Kidney (tissue), 14 donors: ENCODE data around the gene DIPK1B. TPM values are rescaled to one million over a fixed set of nuclear protein-coding genes. Genes with fewer than 3 reads are reported as not detected.

ENCODE experiments used
- DNase-seq, 5 donors: peaks; one replicate each; pipeline ENCODE4 v3.0.0-alpha.2; 2013 to 2020
- FAIRE-seq: peaks from 2 replicates; lab custom pipeline; 2012; peaks lifted over from hg19 to GRCh38; lab: Jason Lieb, UNC
- H3K27ac ChIP-seq, 2 donors: one replicate each; pipeline ENCODE4 v1.7.0; 2013; ENCODE audit warnings: low read depth in 2 of 2, low read length in 2 of 2, inconsistent platforms in 1 of 2
- H3K27me3 ChIP-seq: one replicate; pipeline ENCODE4 v1.7.1; 2013; ENCODE audit warnings: low read length, inconsistent platforms; ENCODE audit not compliant: control insufficient read depth, insufficient read depth
- H3K36me3 ChIP-seq, 3 donors: one replicate each; pipeline versions ENCODE4 v1.7.0 to v1.7.1; 2013; ENCODE audit warnings: low read length in 3 of 3, control low read depth in 1 of 3, inconsistent platforms in 1 of 3; ENCODE audit not compliant: insufficient read depth in 3 of 3, control insufficient read depth in 2 of 3
- H3K4me1 ChIP-seq, 3 donors: one replicate each; pipeline versions ENCODE4 v1.7.0 to v1.7.1; 2013; ENCODE audit warnings: low read length in 3 of 3, inconsistent platforms in 1 of 3, low read depth in 1 of 3; ENCODE audit not compliant: control insufficient read depth in 2 of 3, insufficient read depth in 2 of 3
- H3K4me3 ChIP-seq, 3 donors: one replicate each; pipeline versions ENCODE4 v1.7.0 to v1.8.1; 2013; ENCODE audit warnings: low read length in 3 of 3, control low read depth in 1 of 3, inconsistent platforms in 1 of 3
- H3K9ac ChIP-seq, 3 donors: one replicate each; pipeline versions ENCODE4 v1.7.0 to v1.7.1; 2013; ENCODE audit warnings: low read length in 3 of 3, control low read depth in 1 of 3, inconsistent platforms in 1 of 3
- H3K9me3 ChIP-seq, 3 donors: one replicate each; pipeline versions ENCODE4 v1.7.0 to v1.7.1; 2013; ENCODE audit warnings: low read length in 3 of 3, control low read depth in 1 of 3, inconsistent platforms in 1 of 3; ENCODE audit not compliant: control insufficient read depth in 2 of 3, insufficient read depth in 1 of 3
- intact Hi-C: fragments of 100-400 bp; cut with DNase I; formaldehyde crosslinking; loops from one replicate; pipeline ENCODE4 v1.11.1; 2022
- polyA plus RNA-seq: library from polyadenylated mRNA; stranded (reverse); fragments of 350-450 nt; fragmentation: Illumina TruSeq; extraction: RNeasy Lipid Tissue Mini Kit (QIAGEN cat#74804); gene quantifications from one replicate; pipeline ENCODE4 v1.2.3, GENCODE V29; 2014; ENCODE audit warnings: low read depth, low replicate concordance; ENCODE audit not compliant: insufficient read depth
- total RNA-seq: library from RNA; stranded (reverse); fragmentation: NEBNext Ultra II Directional; extraction: Animal tissue kit (Norgen Biotek cat#: 25700); gene quantifications from one replicate; pipeline ENCODE4 v1.2.1, GENCODE V29; 2021
- TF ChIP-seq, protein P1 (sequence below): IDR thresholded peaks from 3 replicates; pipeline ENCODE4 v1.5.1; 2012; ENCODE audit warnings: mild to moderate bottlenecking, moderate library complexity, borderline replicate concordance; ENCODE audit not compliant: insufficient read depth; ENCODE audit errors: extremely low read depth
- donor health status: control.
- donor health status: control.
- donor health status: control.
- donor health status: control.
- donor health status: control.
- donor health status: DM: yes; HTN: yes; CAD: no.
- donor health status: Normal renal cell carcinoma (clear cell type).

The DIPK1B gene
- total and polyA plus RNA-seq, 2 donors from 2014 or later, result 7.5 to 22.6 TPM

DNA sequence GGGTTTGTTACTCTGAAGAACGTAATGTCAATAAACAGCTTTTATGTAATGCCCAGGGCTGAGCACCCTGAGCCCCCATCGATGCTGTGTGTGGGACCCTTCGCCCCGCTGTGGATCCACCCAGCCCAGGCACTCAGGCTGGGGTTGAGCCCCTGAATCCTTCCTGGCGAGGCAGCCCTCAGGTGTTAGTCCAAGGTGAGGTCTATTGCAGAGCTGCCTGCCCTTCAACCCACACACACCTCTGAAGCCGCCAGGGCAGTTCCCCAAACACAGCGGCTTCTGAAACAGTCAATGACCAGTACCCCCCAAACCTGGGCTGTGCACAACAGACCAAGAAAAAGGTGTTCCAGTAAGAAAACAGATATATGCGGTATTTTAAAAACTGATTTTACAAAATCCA lies 11.6 kb downstream of the DIPK1B start:
- Histone ChIP-seq H3K36me3 (peaks cover 4 to 32% (median 15%) of the 10 kb centered on the region in 3 donors), H3K9me3 (no peaks in the 10 kb centered on the region), H3K27ac (no peak overlapping the region), H3K27me3 (no peaks in the 10 kb centered on the region), H3K4me3 (no peak overlapping the region), H3K4me1 (peaks cover 0 to 36% (median 10%) of the 10 kb centered on the region in 3 donors), H3K9ac (no peak overlapping the region)
- intact Hi-C loops, result no loop called here
- DNase-seq (no peak), FAIRE-seq (no peak)
- TF ChIP-seq, protein P1, sequence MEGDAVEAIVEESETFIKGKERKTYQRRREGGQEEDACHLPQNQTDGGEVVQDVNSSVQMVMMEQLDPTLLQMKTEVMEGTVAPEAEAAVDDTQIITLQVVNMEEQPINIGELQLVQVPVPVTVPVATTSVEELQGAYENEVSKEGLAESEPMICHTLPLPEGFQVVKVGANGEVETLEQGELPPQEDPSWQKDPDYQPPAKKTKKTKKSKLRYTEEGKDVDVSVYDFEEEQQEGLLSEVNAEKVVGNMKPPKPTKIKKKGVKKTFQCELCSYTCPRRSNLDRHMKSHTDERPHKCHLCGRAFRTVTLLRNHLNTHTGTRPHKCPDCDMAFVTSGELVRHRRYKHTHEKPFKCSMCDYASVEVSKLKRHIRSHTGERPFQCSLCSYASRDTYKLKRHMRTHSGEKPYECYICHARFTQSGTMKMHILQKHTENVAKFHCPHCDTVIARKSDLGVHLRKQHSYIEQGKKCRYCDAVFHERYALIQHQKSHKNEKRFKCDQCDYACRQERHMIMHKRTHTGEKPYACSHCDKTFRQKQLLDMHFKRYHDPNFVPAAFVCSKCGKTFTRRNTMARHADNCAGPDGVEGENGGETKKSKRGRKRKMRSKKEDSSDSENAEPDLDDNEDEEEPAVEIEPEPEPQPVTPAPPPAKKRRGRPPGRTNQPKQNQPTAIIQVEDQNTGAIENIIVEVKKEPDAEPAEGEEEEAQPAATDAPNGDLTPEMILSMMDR, result no peak

DNA sequence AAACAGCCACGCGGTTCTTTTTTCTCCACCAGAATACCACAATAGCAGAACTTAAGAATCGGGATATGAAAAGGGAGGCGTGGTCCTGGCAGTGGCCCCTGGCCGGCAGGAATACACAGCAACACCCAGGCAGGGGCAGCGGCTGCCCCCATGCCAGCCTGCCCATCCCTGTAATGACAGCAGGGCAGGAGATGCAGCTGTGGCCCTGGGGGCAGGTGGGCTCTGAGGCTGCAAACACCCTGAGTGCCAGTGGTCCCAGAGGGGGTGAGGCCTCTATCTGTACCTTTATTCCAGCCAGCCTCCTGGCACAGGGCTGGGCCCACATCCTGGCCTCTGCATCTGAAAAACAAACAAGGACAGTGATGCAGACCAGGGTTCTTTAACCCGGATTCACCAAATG lies 12.4 kb downstream of the DIPK1B start:
- Histone ChIP-seq H3K27me3 (no peaks in the 10 kb centered on the region), H3K36me3 (peaks cover 4 to 32% (median 15%) of the 10 kb centered on the region in 3 donors), H3K9me3 (no peaks in the 10 kb centered on the region), H3K4me3 (no peak overlapping the region), H3K4me1 (peaks cover 0 to 32% (median 10%) of the 10 kb centered on the region in 3 donors), H3K27ac (no peak overlapping the region), H3K9ac (no peak overlapping the region)
- TF ChIP-seq, protein P1, result no peak
- FAIRE-seq (no peak), DNase-seq (no peak)
- intact Hi-C loops, result no loop called here

DNA sequence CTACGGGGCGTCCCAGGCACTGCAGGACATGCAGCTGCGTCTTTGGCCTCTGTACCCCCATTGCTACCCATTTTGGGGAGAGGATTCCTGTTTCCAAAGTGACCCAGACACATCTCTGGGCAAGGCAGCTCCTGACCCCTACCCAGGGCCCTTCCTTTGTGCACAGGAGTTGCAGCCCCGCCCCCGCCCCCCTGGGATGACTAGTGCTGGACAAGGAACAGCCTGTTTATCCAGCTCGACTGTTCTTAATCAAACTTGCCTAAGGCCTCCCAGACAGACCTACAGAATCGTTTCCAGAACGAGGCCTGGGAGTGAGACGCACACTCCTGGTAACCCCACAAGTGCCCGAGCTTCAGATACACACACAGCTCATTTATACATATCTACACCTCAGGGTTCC lies 13.2 kb downstream of the DIPK1B start:
- peaks cover 0 to 32% (median 10%) of the 10 kb centered on the region in 3 donors for H3K4me1 ChIP-seq
- no peak for FAIRE-seq
- peak overlapping the region in 1 of 3 donors; percentile 98 for H3K4me3 ChIP-seq

More for the DNA sequence above, 13.2 kb downstream of the DIPK1B start:
- Histone ChIP-seq H3K27me3 (no peaks in the 10 kb centered on the region), H3K9me3 (no peaks in the 10 kb centered on the region), H3K36me3 (peaks cover 4 to 32% (median 15%) of the 10 kb centered on the region in 3 donors), H3K27ac (peak overlapping the region in 1 of 2 donors; percentile 44), H3K9ac (peak overlapping the region in 2 of 3 donors; percentile 48 to 98)
- TF ChIP-seq, protein P1, result no peak
- peak in 1 of 5 donors; percentile 43 for DNase-seq
- intact Hi-C loops, result no loop called here
